Brain microvascular endothelial cell (primary cell): ENCODE measurements around the gene COX20.
"Not testable (repeated sequence)": the region's sequence is repeated elsewhere in the genome, so short reads cannot be mapped to it uniquely, and the experiment has no call there.

Experiments used
- DNase-seq: peaks from one replicate; pipeline ENCODE4 v3.0.0-alpha.2; 2020
- H3K27ac ChIP-seq: fragments of 250-450 bp; sonication (Bioruptor Pico); 2 replicates; pipeline ENCODE4 v1.5.1; 2020; ENCODE audit warnings: mild to moderate bottlenecking, moderate library complexity
- H3K27me3 ChIP-seq: fragments of 250-450 bp; sonication (Bioruptor Pico); replicated peaks from 2 replicates; pipeline ENCODE4 v1.5.1; 2020; ENCODE audit warnings: mild to moderate bottlenecking
- H3K36me3 ChIP-seq: fragments of 250-450 bp; sonication (Bioruptor Pico); replicated peaks from 2 replicates; pipeline ENCODE4 v1.5.1; 2020; ENCODE audit warnings: mild to moderate bottlenecking
- H3K4me3 ChIP-seq: 2 replicates; pipeline ENCODE4 v1.5.1; 2011; ENCODE audit warnings: low read depth, mild to moderate bottlenecking, control low read depth, low read length, moderate library complexity
- in situ Hi-C: cut with HindIII; loops from 2 replicates; pipeline ENCODE4 v1.10.0; 2017; ENCODE audit warnings: low sequenced_read_pairs, low pct_ligation_motif_present
- TF ChIP-seq, protein P1 (sequence below): IDR thresholded peaks from 2 replicates; pipeline ENCODE4 v1.5.1; 2011; ENCODE audit warnings: low read depth, mild to moderate bottlenecking, moderate library complexity, low read length, control low read depth, inconsistent platforms; ENCODE audit errors: missing control alignments

Gene COX20

GRCh38 chr1:244792188-244792850 lies 43.1 kb upstream of the COX20 start:
- no peak overlapping the region for H3K27ac ChIP-seq
- TF ChIP-seq, protein P1, sequence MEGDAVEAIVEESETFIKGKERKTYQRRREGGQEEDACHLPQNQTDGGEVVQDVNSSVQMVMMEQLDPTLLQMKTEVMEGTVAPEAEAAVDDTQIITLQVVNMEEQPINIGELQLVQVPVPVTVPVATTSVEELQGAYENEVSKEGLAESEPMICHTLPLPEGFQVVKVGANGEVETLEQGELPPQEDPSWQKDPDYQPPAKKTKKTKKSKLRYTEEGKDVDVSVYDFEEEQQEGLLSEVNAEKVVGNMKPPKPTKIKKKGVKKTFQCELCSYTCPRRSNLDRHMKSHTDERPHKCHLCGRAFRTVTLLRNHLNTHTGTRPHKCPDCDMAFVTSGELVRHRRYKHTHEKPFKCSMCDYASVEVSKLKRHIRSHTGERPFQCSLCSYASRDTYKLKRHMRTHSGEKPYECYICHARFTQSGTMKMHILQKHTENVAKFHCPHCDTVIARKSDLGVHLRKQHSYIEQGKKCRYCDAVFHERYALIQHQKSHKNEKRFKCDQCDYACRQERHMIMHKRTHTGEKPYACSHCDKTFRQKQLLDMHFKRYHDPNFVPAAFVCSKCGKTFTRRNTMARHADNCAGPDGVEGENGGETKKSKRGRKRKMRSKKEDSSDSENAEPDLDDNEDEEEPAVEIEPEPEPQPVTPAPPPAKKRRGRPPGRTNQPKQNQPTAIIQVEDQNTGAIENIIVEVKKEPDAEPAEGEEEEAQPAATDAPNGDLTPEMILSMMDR: no peak
- in situ Hi-C loops: no loop called here

GRCh38 chr1:244794071-244794470 lies 41.4 kb upstream of the COX20 start:
- no peak for DNase-seq
- in situ Hi-C loops: no loop called here
- TF ChIP-seq, protein P1: no peak

More at GRCh38 chr1:244792188-244792850, 43.1 kb upstream of the COX20 start:
- Histone ChIP-seq H3K4me3 (no peak overlapping the region), H3K27me3 (no peaks in the 10 kb centered on the region), H3K36me3 (no peaks in the 10 kb centered on the region)
- DNase-seq: no peak

GRCh38 chr1:244794516-244794915 lies 40.9 kb upstream of the COX20 start:
- H3K27me3 ChIP-seq, H3K27ac ChIP-seq, in situ Hi-C loops, H3K36me3 ChIP-seq, H3K4me3 ChIP-seq, DNase-seq: not testable (repeated sequence)

More at GRCh38 chr1:244794071-244794470, 41.4 kb upstream of the COX20 start:
- no peaks in the 10 kb centered on the region for H3K36me3 ChIP-seq
- H3K27me3 ChIP-seq: no peaks in the 10 kb centered on the region
- H3K27ac ChIP-seq: no peak overlapping the region
- no peak overlapping the region for H3K4me3 ChIP-seq

GRCh38 chr1:244796719-244797406 lies 38.6 kb upstream of the COX20 start:
- peak; percentile 72 for DNase-seq
- TF ChIP-seq, protein P1: peak; percentile 76
- Histone ChIP-seq H3K36me3 (no peaks in the 10 kb centered on the region), H3K4me3 (no peak overlapping the region), H3K27me3 (no peaks in the 10 kb centered on the region), H3K27ac (no peak overlapping the region)
- in situ Hi-C loops: no loop called here

- Histone ChIP-seq H3K36me3 (no peaks in the 10 kb centered on the region), H3K4me3 (no peak overlapping the region), H3K27me3 (no peaks in the 10 kb centered on the region), H3K27ac (no peak overlapping the region)
- no peak for DNase-seq
- TF ChIP-seq, protein P1: no peak
- in situ Hi-C loops: no loop called here
These were observed 34.6 kb upstream of the COX20 start for GRCh38 chr1:244800821-244801220.

GRCh38 chr1:244801246-244801645 lies 34.2 kb upstream of the COX20 start:
- TF ChIP-seq, protein P1: peak; percentile 75
- H3K27me3 ChIP-seq: no peaks in the 10 kb centered on the region
- no peak overlapping the region for H3K27ac ChIP-seq
- peak; percentile 12 for DNase-seq
- in situ Hi-C loops: no loop called here
- no peak overlapping the region for H3K4me3 ChIP-seq
- no peaks in the 10 kb centered on the region for H3K36me3 ChIP-seq
